Fibroblast of skin of left quadriceps (primary cell): ENCODE measurements around the gene KRT75.

Experiments used
- DNase-seq, 2 experiments: peaks; one replicate each; pipeline ENCODE4 v3.0.0-alpha.2; 2013; ENCODE audit warnings: low read depth in 2 of 2

Gene KRT75

DNA sequence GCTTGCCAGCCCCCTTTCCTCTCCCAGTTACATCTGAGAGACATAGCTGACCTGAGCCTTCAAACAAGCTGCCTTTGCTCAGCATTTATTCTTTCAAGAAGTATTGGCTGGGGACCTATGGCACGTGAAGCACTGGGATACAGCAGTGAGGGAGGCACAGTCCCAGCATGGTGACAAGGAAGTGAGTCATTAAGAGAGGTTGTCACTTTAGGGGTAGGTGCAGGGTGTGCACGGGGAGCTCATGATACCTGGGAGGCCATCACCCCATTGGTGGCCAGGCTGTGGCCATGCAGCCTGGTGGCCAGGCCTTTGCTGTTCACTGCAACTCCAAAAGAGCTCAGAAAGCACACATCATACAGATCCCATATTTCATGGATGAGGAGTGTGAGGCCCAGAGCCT is 5.7 kb upstream of the KRT75 start:
- DNase-seq: no peak

DNA sequence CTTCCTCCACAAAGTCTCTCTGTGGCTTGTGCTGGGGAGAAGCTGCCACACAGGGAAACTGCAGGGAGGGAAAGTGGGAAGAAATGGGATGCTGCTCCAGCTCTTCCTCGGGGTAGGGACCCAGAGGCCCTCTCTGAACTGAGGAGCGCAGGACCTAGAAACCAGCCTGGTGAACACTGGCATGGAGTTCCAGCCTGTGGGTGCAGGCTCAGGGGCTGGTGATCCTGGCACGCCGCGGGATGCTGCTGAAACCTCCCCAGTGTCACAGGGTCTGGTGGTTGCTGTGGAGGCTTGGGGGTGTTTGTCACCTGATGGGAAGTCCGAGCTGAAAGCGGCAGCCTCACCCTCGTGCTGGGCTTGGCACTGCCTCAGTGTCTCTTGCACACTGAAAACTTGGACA is 5.2 kb upstream of the KRT75 start:
- DNase-seq: no peak

DNA sequence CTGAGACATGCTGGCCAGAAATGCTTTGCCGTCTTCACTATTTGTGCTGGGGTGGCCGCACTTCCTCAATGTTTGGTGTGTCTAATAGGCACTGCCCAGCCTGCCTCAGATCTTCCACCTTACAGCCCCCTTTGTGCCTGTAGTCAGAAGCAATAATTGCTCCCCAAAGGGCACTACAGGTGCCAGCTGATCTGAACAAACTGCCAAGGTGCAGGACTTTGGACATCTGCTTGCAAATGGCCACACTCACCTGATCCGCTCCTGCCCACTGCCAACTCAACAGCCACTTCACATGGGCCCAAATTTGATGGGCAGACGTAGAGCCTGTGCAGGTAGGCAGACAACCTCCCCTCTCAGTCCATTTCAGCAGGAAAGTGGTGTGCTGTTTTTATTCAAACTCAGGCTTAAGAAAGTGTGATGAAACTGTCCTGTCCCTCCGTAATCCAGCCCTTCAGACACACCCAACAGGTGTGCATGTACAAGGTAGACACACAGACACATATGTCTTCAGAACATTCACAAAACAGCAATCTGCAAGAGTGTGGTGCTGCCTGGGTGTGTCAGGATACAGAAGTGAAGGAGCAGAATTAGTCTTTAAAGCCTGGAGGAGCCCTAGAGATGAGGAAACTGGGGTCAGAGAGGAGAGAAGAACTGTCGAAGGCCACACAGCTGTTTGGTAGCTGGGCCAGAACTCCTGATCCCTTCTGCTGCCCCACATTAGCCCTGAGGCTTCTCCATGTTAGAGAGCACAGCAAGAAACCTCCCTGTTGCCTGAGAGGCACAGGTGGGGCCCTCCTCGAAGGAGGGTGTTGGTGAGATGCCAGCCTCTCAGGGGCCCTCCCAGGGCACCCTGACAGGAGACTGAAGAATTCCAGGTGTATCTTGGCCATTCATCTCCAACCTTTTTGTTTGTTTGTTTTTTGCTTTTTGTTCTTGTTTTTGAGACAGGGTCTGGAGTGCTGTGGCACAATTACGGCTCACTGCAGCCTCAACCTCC is 4.4 kb upstream of the KRT75 start:
- DNase-seq: no peak

- DNase-seq: no peak
Measured at GRCh38 chr12:52437508-52437907, 3.3 kb upstream of the KRT75 start.

GRCh38 chr12:52436828-52437474 is 2.8 kb upstream of the KRT75 start:
- DNase-seq: no peak

DNA sequence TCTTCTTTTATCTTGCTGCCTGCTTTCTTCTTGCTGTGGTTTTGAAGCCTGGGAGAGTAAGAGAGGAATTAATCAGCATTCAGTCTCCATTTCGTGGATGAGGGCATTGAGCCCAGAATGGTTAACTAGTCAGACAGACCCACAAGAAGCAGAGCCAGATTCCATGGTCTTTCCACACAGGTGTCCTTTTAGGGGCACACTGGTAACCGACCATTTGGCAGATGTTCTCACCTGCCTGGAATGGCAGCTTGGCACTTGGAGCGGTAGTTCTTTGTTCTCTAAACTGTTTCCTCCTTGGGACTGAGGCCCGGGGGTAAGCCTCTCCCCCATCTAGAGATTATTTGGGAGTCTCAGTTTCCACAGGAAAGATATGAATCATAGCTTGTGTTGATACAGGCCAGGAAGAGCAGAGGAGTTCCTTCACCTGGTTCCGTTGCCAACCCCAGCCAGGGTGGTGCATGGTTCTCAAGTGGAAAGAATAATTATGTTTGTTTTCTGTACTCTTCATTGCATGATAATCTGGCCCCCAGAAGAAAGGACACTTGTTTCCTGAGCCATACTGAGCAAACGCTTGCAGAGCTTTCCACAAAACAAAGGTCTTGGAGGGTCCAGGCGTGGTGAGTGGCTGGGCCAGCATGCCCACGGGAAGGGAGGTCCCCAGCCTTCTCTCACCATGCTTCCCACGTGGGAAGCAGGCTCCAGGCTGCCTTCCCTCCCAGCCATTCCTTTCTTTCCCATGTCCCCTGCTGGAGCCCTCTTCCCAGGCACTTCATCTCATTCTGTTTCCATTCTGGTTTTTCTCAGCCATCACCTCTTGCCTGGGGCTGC is 2.0 kb upstream of the KRT75 start:
- DNase-seq: no peak

DNA sequence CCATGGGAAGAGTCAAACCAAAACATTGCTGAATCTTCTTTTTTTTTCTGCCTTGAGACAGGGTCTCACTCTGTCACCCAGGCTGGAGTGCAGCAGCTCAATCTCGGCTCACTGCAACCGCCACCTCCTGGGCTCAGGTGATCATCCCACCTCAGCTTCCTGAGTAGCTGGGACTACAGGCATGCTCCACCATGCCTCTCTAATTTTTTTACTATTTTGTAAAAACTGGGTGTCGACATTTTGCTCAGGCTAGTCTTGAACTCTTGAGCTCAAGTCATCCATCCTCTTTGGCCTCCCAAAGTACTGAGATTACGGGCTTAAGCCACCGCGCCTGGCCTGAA is 1.5 kb upstream of the KRT75 start:
- no peak for DNase-seq

DNA sequence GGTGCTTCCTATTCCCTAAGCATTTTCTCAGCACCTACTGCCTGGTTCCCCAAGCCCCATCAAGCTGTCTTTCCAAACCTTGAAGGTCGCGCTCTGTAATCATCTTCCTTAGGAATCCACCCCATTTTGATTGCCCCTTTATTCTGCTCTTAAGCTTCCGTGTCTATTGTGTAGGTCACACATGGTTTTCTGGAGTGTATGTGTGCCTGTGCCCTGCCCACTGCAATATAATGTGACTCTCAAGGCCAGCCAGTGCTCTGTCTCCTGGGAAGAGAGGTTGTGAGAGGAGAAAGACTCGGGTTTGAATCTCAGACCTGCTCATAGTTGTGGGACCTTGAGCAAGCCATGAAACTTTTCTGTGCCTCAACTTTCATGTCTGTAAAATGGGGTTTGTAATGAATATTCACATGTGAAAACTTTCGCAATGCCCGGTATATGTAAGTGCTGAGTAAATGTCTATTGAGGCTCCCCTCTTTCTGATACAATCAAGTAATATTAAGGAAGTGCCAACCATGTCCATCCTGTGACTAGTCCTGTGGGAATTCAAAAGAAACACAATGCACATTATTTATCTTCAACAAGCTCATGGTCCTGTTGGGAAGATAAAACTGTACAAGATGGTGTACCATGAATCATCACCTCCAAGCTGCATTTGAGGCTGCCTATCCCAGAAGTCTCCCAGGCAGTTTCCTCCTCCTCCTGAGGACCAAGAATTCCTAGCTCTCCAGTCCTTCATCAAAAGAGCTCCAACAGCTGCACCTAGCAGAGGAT is 774 bp upstream of the KRT75 start:
- no peak for DNase-seq

GRCh38 chr12:52433501-52434080 is 580 bp downstream of the KRT75 start:
- DNase-seq: no peak

GRCh38 chr12:52432559-52433207 is 1.5 kb downstream of the KRT75 start:
- no peak for DNase-seq

DNA sequence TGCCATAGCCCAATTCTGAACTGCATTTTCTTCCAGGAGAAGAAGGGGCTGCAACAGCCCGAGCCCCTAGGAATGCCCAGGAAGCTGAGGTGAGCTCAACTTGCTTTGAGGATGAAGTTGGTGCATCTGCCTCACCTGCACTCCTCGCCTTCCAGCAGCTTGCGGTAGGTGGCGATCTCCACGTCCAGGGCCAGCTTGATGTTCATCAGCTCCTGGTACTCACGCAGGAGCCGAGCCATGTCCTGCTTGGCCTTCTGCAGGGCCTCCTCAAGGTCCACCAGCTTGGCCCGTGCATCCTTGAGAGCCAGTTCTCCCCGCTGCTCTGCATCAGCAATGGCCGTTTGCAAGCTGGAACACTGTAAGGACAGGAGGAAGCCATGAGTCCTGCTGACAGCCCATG is 6.0 kb downstream of the KRT75 start:
- DNase-seq: no peak

DNA sequence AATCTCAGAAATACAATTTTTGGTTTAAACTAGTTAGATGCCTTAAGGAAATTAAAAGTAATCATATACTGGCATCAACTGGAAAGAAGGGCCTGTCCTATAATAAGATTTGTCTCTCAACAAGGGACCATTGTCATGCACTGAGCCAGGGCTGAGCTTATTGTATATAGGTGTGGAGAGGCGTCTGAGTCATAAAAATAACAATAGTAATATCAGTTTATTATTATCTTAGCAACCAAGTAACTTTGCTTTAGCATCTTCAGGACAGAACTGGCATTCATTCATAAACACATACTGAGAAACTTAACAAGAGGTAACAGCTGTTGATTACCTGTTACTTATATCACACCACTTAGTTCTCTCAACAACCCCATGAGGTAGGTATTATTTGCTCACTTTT is 7.1 kb downstream of the KRT75 start:
- no peak for DNase-seq

- DNase-seq: no peak
Measured at GRCh38 chr12:52426034-52426433, 8.1 kb downstream of the KRT75 start.

DNA sequence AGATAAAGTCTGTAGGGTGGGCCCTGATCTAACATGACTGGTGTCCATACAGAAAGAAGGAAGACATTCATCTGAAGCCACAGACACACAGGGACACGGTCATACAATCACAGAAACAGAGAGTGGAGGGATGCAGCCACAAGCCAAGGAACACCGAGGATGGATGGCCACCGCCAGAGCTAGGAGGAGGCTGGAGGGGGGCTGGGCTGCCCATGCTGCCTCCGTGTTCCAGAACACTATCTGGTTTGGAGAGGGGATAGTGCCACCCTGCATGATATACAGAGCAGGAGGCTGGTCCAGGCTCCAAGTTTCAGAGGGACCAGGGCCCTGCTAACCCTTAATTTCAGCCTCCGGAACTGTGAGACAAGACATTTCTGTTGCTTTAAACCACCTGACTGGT is 8.7 kb downstream of the KRT75 start:
- no peak for DNase-seq

- DNase-seq: no peak
Measured at GRCh38 chr12:52423661-52424500, 10.3 kb downstream of the KRT75 start.

- DNase-seq: no peak
Measured at GRCh38 chr12:52423035-52423434, 11.1 kb downstream of the KRT75 start.

DNA sequence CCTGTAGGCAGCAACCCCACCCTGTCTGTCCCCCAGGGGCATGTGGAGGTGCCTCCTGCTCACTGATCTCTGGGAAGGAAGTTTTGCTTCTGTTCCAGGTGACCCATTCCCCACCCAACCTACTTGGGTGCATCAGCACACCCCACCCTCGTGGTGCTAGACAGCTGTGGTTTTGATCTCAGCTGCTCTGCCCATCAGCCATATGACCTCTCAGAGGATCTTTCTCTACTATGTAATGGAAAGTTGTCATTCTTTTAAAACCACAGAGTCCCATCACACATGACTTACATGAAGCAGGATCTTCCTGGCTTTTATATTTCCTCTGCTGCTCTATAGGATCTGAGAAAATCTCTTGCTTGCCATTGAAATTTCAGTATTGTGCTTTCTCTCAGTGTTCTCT is 14.5 kb downstream of the KRT75 start:
- no peak for DNase-seq

DNA sequence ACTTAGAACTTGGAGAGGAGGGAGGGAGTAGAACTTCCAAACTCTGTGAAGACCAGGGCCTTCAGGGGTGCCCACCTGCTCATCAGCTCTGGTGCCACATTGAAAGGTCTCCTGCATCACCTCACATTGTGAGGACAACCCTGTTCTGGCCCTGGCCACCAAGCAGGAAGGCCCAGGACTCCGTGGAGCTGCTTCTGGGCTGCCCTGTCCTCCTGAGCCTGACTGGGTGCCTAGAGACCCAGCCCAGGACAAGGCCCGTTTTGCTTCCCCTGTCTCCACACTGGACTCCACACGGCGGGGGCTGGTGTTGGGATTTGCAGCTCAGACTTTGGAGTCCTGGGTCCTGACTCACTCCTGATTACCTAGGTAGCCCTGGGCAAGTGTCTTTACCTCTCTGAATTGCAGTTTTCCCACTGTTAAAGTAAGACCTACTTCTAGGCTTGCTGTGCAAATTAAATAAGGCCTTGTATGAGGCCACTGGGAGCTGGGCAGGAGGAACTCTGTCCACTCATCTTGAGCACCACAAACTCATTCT is 15.5 kb downstream of the KRT75 start:
- no peak for DNase-seq

DNA sequence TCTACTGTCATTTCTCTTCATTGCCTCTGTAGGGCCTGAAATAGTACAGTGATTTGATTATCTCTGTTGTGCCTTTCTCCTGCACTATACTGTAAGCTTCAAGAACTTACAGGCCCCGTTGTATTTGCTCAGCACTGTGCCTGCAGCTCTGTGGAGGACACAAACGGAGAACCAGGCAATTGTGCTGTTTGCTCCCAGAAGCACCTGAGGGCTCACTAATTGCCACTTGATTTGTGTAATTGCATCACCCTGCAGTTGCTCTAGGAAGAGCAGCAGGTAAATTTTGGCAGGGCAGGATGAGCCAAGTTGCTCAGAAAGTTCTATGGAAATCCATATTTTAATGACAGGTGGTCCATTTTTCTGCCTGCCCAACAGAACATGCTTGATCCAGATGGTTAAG is 16.4 kb downstream of the KRT75 start:
- no peak for DNase-seq

GRCh38 chr12:52416795-52417194 is 17.4 kb downstream of the KRT75 start:
- DNase-seq: no peak
